Fibroblast of lung (primary cell): Measurements from ENCODE around the gene CPSF4L.

Experiments used
- EZH2 ChIP-seq: IDR thresholded peaks from 2 replicates; pipeline ENCODE4 v1.5.1; 2012; ENCODE audit warnings: low read length, control low read depth, mild to moderate bottlenecking; ENCODE audit errors: missing control alignments
- TF ChIP-seq, protein P1 (sequence below), 2 donors: IDR thresholded peaks in 1 of 2; conservative IDR thresholded peaks in 1 of 2; 1 replicate in 1 of 2; 2 replicates in 1 of 2; pipeline ENCODE4 v1.5.1; 2011 to 2012; ENCODE audit warnings: low read length in 2 of 2, control low read depth in 1 of 2, inconsistent platforms in 1 of 2, low read depth in 1 of 2, mild to moderate bottlenecking in 1 of 2

DNA sequence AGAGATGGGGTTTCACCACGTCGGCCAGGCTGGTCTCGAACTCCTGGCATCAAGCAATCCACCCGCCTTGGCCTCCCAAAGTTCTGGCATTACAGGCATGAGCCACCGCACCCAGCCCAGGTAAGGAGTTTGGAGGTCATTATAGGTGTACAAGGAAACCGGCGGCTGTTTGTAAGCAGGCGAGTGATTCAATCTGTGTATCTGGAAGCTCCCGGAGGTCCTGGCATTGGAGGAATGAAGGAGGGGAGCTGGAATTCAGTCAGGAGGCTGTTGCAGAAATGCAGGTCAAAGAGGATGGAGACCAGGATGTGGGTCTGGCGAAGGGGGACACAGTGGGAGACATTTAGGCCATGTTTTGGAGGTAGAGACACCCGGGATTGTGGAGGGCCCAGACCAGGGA lies 31.4 kb upstream of the CPSF4L start:
- TF ChIP-seq, protein P1, sequence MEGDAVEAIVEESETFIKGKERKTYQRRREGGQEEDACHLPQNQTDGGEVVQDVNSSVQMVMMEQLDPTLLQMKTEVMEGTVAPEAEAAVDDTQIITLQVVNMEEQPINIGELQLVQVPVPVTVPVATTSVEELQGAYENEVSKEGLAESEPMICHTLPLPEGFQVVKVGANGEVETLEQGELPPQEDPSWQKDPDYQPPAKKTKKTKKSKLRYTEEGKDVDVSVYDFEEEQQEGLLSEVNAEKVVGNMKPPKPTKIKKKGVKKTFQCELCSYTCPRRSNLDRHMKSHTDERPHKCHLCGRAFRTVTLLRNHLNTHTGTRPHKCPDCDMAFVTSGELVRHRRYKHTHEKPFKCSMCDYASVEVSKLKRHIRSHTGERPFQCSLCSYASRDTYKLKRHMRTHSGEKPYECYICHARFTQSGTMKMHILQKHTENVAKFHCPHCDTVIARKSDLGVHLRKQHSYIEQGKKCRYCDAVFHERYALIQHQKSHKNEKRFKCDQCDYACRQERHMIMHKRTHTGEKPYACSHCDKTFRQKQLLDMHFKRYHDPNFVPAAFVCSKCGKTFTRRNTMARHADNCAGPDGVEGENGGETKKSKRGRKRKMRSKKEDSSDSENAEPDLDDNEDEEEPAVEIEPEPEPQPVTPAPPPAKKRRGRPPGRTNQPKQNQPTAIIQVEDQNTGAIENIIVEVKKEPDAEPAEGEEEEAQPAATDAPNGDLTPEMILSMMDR (conservative IDR thresholded peaks at IDR 0.05 in 1 of 2, IDR thresholded peaks at IDR 0.05 in 1 of 2; ENCODE audit: low read depth in 1 of 2, low read length in 2 of 2): no peak
- no peak for TF ChIP-seq EZH2
